Activated CD8-positive, alpha-beta memory T cell treated with anti-CD3 and anti-CD28 coated beads for 4 hours (primary cell): ENCODE results near the gene QSOX2.
"Not testable (repeated sequence)": the region's sequence is repeated elsewhere in the genome, so short reads cannot be mapped to it uniquely, and the experiment has no call there.

ENCODE experiments used
- DNase-seq, 2 donors: peaks; one replicate each; pipeline ENCODE4 v3.0.0-alpha.2; 2020; ENCODE audit warnings: low read depth in 2 of 2

Gene QSOX2

DNA sequence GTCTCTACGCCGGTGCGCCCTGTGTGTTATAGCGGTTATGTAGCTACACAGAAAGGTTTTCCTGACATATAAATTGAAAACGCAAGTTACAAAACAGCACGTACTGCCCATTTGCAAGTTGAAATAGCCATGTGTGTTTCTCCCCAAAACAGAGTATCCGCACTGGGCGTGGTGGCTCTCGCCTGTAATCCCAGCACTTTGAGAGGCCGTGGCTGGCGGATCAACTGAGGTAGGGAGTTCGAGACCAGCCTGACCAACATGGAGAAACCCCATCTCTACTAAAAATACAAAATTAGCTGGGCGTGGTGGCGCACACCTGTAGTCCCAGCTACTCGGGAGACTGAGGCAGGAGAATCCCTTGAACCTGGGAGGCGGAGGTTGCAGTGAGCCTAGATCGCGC, 21.0 kb upstream of the QSOX2 start:
- DNase-seq: not testable (repeated sequence)

DNA sequence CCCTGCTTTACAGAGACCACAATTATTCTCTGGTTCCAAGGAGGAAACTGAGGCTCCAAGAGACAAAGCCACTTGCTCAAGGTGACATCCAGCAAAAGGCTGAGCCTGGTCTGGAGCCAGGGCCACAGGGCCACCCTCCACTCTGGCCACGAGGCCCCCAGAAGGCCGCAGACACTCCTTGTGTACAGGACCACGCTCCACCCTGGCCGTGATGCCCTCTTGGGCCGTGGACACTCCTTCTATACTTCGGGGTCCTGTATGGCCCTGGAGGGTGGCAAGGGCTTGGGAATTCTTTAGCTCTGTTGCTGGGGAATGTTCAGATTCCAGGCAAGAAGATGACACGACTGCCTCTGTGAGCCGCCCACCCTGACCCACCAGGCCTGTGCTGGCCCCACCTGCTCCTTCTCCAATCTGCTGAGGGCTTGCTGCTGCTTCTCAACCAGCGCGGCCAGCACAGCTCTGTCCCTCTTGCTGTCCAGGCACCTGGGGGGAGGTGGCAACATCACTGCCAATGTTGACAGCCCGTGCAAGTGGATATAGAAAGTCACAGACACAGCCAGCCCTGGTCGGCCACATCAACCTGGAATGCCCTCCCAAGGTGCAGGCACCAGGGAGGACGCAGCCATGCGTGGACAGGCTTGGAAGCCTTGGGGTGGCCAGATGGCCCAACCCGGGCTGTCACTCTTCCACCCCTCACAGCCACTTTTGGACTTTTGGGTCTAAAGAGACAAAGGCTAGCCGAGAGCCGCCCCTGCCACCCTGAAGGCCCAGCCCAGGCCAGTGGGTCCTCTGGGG, 20.1 kb upstream of the QSOX2 start:
- no peak for DNase-seq

DNA sequence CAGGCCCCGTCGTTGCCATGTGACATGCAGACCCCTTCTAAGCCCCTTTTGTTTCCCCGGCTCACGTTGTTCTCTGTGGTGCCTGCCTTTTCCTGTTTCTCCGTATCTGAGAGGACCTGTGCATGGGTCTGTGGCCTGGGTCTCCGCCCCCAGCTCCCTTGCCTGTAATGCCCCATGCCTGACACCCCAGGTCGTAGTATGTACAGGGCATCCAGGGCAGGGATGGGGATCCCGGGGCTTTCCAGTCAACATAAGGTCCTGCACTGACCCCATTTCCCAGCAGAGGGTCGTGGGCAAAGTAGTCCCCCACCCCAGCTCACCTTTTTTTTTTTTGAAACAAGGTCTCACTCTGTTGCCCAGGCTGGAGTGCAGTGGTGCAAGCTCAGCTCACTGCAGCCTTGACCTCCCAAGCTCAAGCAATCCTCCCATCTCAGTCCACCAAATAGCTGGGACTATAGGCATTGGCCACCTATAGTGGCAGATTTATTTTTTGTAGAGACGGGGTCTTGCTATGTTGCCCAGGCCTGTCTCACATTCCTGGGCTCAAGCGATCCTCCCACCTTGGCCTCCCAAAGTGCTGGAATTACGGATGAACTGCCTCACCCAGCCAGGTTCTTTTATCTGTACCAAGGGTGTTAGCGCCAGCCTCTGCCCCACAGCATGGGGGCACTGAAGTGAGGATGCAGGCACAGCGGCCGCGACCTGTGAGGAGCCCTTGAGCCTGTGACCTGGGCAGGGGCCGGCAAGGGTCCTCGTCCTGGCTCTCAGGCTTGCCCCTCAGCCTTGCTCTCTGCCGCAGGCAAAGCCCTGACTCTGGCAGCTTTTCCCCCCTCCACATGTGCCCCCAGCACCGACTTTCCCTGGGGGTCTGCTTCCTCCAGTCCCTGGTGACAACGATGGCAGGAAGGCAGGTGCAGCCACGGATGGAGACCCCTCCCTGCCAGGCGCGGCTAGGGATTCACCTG, 19.1 kb upstream of the QSOX2 start:
- DNase-seq: no peak

DNA sequence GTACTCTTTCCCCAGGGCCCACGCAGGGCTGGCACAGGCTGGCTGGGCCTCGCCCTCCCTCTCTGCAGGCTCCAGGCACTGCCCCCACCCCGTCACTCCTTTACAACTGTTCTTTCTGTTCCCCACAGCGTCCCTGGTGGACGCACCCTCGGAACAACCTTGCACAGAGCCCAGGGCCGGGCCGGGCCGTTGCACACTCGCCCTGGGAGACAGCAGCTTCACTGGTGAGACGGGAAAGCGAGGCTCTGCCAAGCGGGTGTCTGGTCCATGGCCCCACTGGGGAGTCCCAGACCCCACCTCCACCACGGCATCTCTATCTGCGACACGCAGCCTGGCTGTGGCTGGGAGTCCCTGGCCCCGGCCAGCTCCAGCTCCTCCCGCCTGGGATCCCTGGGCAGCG, 18.4 kb upstream of the QSOX2 start:
- no peak for DNase-seq

DNA sequence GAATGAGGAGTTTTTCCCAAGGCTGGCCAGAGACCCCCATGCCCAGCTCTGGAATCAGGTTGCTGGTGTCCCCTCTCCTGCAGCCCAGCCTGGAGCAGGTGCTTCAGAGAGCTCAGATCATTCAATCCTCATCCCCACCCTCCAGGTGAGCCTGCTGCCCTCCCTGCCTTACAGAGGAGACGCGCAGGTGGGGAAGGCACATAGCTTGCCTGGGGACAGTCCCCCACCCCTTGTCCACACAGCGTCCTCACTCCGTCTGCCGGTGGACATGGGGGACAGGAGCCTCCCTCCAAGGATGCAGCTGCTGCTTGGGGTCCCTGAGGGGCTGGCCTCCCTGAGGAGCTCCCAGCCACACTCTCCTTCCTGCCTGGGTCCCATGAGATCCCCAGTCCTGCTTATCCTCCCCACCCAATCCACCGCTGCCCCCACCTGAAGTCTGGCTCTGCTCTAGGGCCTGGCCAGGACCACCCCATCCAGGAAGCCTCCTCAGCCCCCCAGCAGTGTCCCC, 17.1 kb upstream of the QSOX2 start:
- DNase-seq: no peak

DNA sequence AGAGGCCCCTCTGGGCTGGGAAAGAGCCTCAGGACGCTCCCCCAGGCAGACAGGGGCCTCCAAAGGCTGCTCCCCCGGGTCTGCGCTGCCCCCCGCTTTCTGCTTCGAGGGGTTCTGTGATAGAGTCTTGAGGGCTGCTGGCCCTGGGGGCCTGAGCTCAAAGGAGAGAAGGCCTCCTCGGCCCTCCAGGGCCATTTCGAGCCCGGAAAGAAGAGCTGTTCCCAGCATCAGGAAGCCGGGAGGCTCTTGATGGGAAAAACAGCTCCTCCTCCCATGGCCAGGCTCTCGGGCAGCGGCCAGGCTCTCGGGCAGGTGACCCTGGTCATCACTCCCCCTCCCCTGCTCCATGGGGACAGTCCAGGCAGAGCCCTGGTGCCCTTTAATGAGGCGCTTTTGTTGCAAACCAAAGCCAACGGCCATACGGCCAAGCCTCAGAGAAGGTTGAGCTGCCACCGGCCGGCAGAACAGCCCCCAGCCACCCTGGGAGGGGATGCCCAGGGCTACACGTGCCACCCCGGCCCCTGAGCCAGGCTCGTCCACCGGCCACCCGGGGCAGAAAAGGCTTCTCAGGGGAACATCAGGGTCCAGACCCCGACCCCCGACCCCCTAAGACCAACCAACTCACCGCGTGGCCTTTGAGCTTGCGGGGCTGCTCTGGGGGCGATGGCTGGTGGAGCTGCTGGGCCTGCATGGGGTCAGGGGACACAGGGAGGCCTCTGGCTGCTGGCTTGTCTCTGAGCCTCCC, 16.2 kb upstream of the QSOX2 start:
- DNase-seq: no peak

DNA sequence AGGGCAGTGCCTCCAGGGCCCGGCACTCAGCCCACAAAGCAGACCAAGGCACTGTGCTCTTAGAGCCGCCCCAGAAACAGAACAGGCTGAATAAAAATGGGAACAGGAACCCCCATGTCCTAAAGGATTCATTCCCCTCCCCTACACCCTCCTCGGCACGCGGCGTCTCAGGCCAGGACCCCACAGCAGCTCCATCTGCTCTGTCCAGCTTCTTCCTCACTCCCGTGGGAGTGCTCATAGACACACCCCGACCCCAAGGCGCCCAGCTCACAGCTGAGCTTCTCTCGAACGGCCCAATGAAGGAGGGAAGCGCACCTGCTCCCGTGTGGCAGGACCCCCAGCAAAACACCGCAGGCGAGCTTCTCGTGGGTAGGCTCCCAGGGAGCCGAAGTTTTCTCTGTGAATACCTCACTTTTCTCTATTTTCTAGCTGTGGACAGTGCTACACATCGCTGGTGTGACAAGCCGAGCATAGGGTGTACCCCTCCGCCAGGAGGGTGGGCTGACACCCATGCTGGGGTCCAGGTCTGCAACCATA, 15.4 kb upstream of the QSOX2 start:
- DNase-seq: no peak

DNA sequence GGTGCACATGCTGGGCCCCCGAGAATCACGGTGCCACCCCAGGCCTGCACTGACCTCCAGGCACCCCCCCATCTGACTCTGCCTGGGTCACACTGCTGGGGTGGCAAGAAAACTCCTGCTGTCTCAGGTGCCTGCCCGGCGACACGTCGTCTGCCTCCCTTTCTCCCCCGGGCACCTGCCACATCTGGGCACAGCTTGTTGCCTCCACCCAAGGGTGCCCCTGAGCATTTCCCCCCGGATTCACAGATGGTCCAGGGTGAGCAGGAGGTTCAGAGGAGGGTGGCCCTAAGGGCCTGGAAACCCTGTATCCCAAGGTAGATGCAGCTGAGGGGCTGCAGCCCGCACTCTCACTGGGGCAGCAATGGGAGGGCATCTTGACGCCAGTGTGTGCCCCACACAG, 14.9 kb upstream of the QSOX2 start:
- DNase-seq: no peak

DNA sequence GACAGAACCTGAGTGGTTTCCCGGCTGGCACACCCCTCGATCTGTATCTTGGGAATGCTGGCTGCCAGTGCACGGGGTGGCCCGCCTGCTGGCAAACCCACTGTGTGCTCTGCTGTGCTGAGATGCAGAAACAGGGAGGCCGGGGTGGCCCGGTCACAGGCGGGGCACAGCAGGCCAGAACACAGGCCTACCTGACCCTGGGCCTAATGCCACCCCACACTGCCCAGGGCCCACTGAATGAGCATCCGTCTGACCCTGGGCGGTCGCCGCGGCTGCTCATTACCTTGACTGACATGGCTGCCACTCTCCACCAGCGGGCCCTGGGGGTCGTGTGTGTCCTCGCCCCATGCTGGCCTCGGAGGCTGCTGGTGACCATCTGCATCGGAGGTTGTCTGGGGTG, 14.2 kb upstream of the QSOX2 start:
- DNase-seq: no peak

DNA sequence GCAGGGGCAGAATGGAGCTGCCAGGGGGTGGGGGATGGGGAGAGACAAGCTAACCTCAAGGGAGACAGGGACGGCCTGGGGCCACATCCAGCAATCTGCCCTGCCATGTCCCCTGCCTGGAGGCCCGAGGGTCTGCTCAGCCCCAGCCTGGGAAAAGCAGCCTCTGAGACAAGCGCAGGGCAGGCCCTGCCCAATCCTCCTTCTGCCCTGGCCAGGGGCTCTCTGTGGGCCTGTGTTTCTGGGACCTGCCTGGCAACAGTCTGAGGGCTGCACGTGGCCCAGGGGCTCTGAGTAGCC, 13.9 kb upstream of the QSOX2 start:
- no peak for DNase-seq

DNA sequence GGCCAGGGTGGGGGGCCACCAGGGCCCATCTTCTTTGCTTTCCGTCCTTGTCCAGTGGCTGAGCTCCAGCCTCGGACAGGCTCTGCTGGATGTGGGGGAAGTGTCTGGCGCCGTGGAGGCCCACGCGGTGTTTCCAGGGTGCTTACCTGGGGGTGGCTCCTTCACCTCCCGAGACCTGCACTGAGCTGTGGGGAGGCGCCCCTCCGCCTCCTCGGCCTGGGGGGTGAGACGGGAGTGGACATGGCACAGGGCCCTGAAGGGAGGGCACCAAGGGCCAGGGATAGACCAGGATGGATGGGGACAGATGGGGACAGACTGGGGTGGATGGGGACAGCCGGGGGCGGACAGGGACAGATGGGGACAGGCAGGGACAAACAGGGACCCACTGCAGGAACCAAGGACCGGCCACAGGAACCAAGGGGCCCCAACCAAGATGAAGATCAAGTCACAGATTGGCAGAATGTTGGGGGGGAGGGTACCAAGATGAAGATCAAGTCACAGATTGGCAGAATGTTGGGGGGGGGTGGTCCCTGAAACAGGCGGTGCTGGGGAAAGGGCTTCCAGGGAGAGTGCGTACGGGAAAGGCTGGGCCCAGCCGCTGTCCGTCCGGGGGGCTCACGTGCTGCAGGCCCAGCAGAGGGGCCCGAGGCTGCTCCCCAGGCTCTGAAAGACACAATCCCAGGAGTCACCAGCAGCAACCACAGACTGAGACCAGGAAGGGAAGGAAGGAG, 13.3 kb upstream of the QSOX2 start:
- no peak for DNase-seq

DNA sequence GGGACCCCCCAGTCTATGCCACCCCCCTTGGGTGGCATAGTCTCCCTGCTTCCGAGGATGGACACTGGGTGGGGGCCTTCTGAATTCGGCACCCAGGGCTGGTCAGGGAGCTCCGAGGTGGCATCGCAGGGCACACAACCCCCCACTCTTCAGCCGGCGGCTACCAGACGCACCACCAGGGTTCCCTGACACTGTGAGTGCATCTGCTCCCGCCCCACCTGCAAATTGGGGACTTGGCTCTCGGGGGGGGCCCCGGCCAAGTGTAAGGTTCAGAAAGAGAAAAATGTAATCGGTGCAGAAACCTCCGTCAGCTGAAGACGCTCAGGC, 12.7 kb upstream of the QSOX2 start:
- DNase-seq: no peak

DNA sequence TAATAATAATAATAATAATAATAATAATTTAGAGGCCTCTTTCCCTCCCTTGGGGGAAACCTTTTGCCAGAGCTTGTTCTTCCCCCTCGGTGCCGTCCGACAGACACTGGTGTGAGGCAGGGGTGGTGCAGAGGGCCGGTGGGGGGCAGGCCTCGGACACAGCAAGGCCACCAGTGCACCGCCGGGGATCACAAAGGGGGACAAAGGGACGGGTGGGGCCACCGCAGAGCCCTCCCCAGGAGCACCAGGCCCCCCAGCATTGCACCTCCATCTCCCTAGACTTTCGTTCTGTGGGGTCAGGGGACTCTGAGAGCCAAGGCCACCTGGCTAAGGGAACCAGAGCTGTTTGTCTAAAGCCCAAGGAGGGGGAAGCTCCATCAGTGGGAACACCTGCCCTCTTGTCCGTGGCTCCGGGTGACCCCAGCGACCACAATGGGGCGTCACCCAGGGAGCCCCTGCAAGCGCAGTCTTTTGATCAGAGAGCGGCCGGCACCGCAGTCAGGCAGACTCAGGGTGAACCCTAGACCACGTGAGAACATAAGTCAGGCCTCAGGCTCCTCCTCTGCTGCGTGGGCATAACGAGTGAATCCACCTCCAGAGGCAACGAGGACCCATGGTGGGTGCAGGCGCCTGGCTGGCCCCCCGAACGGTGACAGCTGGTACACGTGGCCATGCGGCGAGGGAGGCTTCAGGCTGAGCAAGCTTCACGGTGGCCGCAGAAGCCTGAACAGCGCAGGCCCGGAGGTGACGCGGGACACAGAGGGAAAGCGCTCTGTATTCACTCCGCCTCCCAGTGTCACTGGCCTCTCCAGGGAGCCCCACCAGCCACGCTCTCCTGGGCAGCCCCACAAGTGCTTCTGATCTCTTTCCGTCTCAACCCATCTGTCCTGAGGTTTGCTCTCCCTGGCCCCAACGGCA, 12.0 kb upstream of the QSOX2 start:
- no peak for DNase-seq

DNA sequence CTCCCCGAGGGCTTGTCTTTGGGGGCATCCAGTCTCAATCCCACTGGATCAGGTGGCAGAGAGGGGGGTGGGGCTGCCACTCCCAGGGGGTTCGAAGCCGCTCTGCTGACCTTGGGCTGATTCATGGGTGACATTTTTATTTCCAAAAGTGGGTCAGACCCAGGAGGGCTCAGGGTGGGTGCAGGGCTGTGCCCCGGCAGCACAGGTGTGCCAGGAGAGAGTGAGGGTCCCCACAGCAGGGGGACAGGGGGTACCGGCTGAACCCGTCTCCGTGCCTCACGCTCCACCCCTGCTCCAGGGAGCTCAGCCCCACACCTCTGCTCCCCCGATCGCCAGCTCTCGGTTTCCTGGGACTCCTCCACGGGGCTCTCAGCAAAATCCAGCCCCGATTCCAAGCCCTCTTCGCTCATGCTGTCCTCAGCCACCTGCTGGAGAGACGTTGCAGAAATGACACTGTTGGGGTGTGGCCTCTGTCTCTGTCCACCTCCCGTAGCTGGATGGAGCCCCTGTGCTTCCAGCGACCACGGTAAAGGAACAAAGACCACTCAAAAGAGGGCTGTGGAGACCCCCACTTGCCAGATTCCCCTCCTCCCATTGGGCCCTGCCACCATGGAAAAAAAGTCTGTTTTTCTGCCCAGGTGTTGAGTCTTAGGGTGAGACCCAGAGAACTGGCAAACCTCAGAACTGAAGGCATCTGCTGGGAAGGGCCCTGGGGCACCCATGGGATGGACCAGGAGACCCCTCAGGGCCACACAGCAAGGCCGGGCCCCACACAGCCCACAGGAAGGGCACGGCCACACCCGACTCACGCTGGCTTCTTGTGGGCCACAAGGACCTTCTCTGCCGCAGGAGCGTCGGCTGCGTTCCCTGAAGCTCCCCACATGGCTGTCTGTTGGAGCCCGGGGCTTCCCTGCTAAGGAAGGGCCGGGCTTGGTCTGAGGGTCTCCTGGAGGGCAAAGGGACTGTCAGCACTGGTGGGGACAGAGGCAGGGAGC, 10.6 kb upstream of the QSOX2 start:
- DNase-seq: no peak

DNA sequence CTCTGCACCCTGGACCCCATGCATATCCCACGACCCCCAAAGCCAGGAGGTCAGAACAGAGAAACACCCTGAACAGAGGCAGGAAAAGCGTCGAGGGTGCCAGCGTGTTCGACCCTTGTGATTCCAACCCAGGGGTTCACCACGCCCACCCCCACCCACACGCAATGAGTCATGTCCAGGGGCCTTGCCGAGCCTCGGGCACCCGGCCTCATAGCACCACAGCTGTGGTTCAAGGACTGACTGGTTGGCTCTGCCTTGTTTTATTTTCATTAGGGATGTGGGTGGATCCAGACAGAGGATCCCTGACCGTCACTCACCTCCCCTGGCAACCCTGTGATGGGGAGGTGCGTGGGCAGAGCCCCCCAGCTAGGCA, 9.5 kb upstream of the QSOX2 start:
- DNase-seq: no peak

DNA sequence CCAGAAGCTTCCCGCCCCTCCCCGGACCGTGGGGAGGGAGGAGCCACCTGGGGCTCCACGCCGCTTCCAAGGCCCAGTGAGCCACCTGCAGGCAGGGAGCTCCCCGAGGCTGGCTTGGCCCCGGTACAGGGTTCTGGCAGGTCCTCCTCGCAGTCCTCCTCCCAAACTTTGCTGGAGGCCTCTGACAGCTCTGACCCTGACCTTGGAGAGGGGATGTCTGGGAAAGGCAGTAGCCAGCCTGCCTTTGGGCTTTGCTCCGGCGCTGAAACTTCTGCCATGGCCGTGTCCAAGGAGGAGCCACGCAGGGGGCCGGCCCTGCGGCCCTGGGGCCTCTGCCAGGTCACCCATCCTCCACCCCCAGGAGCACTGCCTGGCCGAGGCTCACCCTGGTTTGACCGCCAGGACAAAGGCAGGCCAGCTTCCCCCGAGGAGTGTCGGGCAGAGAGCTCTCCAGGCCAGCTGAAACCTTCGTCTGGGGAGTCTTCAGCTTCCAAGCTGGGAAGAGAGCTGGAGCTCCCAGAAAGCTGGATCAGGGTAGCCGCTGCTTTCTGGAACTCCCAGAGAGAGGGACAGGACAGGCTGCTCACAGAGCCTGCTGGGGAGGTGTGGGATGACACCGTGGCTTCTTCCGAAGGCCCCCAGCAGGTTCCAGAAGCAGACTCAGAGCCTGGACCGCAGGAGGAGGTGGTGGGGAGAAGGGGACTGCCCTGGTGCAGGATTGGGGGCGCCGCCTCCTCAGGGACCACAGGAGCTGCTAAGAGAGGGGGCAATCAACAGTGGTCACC, 9.0 kb upstream of the QSOX2 start:
- DNase-seq: no peak

DNA sequence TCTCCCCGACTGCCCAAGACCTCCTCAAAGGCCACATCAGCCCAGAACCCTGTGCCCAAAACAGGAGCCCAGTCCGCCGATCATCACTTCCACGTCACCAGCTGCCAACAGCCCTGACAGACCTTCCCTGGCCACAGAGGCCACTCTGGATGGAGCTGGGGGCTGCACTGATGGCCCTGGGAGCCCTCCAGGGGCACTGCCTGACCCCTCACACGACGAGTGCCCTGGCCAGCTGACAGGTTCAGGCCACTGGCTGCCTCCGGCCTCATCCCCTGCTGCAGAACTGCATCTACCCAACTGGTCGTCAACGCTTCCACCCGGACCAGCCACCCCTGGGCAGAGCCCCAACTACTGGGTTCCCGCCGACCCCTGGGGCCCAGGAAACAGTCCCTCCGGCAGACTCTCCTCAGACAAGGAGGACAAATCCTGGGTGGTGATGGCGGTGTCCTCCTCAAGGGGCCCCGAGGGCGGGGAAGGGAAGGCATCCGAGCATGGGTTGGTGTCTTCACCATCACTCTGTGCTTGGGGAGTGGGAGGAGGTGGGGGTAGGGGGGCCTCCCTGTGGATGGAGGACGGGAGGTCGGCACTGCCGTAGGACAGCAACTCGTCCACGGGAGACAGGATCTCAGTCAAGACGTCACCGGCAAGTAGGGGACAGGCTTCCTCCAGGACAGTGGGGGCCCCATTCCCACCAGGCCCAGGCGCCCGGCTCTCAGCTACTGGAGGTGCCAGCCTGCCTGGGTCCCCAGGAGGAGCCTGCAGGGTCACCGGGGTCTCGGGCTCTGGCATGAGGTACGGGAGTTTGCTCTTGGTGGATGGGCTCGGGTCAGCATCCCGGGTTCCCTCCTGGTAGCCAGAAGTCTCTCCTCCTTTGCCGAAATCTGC, 7.9 kb upstream of the QSOX2 start:
- DNase-seq: no peak
